ENCODE data around the gene PANX1. TPM values are rescaled to one million over a fixed set of nuclear protein-coding genes. Genes with fewer than 3 reads are reported as not detected.

Gene PANX1
- total RNA-seq, 1 donor = 92.4 TPM

DNA sequence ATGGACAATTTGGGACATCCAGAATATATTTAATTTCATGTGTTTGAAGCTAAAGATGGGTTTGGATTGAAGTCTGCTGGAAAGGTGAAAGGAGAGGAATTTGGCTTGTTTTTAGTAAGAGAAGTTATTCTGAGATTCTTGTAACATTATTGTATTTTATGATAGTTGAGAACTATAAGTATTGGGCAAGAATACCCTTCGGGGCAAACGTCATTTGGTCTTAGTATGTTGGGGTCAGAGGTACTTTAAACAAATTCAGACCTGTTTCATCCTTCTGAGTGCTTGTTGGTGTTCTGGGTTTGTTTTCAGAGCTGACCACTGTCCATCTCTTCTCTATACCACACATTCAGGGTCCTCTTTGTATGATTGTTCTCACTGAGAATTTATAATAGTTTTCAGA is 19.5 kb downstream of the PANX1 start:
- TF ChIP-seq, protein P1, sequence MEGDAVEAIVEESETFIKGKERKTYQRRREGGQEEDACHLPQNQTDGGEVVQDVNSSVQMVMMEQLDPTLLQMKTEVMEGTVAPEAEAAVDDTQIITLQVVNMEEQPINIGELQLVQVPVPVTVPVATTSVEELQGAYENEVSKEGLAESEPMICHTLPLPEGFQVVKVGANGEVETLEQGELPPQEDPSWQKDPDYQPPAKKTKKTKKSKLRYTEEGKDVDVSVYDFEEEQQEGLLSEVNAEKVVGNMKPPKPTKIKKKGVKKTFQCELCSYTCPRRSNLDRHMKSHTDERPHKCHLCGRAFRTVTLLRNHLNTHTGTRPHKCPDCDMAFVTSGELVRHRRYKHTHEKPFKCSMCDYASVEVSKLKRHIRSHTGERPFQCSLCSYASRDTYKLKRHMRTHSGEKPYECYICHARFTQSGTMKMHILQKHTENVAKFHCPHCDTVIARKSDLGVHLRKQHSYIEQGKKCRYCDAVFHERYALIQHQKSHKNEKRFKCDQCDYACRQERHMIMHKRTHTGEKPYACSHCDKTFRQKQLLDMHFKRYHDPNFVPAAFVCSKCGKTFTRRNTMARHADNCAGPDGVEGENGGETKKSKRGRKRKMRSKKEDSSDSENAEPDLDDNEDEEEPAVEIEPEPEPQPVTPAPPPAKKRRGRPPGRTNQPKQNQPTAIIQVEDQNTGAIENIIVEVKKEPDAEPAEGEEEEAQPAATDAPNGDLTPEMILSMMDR (IDR thresholded peaks at IDR 0.05; ENCODE audit: insufficient read depth, low read depth, low read length) = no peak
- peak; percentile 62 for DNase-seq (ENCODE audit: low read depth)
- H3K4me3 ChIP-seq (ENCODE audit: low read depth, low read length) = no peak overlapping the region

DNA sequence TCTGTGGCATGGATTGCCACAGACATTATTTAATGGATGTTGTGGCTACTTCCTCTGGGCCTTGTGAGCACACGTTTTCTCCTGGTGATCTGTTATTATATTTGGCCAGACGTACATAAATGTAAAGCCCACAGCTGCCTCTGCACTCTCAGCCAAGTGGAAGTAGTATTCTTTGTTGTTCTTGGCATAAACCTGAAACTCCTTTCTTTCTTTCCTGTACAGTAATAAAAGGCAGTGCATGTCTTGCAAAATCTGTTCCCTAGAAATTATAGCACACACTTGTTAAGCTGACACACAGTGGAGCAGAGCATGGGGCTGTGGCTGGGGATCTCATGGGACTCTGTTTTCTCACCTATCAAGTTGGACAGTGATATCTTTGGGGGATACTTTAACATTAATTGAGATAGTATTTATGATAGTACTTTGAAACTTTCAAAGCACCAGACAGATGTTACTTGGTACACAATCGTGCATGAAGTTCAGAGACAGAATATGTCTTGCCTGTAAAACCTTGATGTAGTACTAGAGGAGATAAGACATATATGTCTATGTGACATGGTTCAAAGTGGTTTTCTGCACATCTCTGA is 20.9 kb downstream of the PANX1 start:
- TF ChIP-seq, protein P1 (IDR thresholded peaks at IDR 0.05; ENCODE audit: insufficient read depth, low read depth, low read length) = no peak
- no peak overlapping the region for H3K4me3 ChIP-seq (ENCODE audit: low read depth, low read length)
- peak; percentile 78 for DNase-seq (ENCODE audit: low read depth)

DNA sequence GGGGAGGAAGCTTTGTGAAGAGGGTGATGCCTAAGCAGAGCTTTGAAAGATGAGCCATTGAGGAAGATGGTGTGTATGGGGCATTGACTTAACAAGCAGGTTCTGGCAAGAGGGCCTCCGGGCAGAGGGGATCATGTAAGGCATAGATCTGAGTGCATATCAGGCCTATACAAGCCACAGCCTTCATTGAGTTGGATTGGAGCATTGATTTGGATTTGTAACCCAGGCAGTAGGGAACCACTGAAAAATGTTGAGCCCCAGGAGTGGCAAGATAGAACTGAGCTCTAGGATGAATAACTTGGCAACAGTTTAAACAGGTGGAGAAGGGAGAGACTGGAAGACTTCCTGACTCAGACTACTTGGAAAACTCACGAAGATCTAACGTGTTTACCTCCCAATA is 21.4 kb downstream of the PANX1 start:
- no peak overlapping the region for H3K4me3 ChIP-seq (ENCODE audit: low read depth, low read length)
- TF ChIP-seq, protein P1 (IDR thresholded peaks at IDR 0.05; ENCODE audit: insufficient read depth, low read depth, low read length) = no peak
- DNase-seq (ENCODE audit: low read depth) = no peak

DNA sequence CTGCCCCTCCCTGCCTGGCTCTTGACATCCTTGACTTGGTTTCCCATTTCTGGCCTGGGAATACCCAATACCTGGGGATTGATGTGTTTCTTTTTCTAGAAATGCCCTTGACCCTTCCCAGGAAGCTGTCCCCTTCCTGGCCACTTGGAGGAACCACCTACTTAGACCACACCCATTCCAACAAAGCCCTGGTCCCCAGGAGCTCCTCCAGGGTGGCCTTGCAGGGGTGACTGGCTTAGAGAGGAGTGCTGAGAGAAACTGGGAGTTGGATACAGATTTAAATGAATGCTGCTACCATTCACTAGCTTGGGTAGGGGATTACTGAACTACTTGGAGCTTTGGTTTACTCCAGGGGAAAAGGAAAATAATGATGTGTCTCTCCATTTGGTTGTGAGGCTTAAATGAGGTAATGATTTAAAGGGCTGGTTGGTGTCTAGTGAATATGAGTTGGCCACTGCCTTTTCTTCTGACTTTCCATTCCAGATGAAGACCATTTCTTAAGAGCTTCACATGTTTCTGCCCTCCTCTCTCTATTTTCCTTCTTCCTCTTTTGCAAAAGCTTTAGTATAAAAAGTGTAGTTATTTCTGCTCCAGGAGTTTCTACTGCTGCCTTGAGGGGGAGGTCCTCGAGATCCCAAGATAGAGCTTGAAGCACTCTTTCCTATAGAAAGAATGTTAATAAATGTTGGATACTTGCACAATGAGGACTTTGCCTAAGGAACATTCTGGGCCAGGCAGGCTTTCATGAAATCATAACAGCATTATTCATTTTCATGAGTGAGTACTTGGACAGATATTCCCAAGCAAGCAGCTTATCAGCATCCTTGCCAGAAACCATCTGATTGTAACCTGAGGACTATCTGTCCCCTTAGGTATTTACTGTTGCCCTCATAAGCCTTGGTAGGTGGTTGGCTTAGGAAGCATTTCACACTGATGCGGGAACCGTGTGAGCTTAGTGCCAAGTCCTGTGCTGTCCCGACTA is 22.4 kb downstream of the PANX1 start:
- H3K4me3 ChIP-seq (ENCODE audit: low read depth, low read length) = no peak overlapping the region
- peak; percentile 83 for DNase-seq (ENCODE audit: low read depth)
- TF ChIP-seq, protein P1 (IDR thresholded peaks at IDR 0.05; ENCODE audit: insufficient read depth, low read depth, low read length) = no peak

DNA sequence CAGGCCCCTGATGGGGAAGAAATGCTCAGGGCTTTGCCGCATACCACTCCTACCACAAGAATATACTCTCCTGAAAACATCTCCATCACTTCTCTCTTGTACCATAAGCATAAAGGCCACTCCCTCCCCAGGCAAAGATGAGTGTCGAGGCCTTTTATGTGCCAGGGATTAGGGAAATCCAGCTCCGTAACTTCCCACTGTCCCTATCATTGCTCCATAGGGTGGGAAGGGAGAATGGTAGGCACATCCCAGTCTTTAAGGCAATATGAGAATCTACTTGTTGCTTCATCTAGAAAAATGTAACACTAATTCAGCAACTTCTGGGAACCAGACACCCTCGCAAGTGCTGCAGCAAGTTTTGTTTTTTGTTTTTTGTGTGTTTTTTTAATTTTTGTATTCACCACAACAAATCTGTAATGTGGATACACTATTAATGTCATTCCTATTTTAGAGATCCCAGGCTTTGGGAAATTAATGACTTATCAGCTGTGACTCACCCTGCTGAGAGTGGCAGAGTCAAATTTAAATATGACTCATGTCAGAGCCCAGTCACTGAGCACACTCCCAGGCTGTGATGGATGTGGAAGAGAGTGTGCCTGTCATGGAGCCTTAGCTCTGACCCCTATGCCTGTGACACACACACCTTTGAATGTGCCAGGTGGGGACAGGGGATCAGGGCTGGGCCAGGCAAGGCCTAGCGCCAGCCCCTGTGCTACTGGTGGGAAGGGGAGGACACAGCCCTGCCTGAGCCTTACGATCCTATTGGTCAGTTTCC is 23.4 kb downstream of the PANX1 start:
- TF ChIP-seq, protein P1 (IDR thresholded peaks at IDR 0.05; ENCODE audit: insufficient read depth, low read depth, low read length) = no peak
- peak; percentile 90 for DNase-seq (ENCODE audit: low read depth)
- no peak overlapping the region for H3K4me3 ChIP-seq (ENCODE audit: low read depth, low read length)

DNA sequence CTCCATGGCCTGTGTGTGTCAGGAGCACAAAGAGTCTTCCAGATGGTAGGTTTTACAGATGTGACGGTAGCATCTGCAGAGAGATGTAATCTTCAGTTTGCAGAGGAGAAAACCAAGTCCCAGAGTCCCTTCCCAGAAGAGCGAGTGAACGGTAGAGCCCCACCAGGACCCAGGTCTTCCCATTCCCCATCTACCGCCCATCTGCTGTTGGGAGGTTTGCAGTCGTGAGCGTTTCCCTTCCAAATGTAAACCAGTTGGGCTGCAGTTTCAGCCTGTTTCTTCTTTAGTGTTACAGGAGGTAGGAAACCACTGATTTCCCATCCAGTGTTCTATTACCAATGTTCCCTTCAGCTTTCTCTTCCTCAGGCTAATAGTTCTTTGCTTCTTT is 24.0 kb downstream of the PANX1 start:
- no peak for DNase-seq (ENCODE audit: low read depth)
- no peak overlapping the region for H3K4me3 ChIP-seq (ENCODE audit: low read depth, low read length)
- TF ChIP-seq, protein P1 (IDR thresholded peaks at IDR 0.05; ENCODE audit: insufficient read depth, low read depth, low read length) = no peak

Measured in fibroblast of villous mesenchyme (primary cell).